Suprapubic skin (tissue), 3 donors: ENCODE results near the gene MAGI3.

Experiments used
- CTCF ChIP-seq, 2 donors: fragments of 200-600 bp in 1 of 2; fragments of 450-650 bp in 1 of 2; sonication (generic) in 1 of 2; IDR thresholded peaks; one replicate each; pipeline ENCODE4 v1.5.1; 2016 to 2019; ENCODE audit warnings: antibody characterized with exemption in 2 of 2, mild to moderate bottlenecking in 1 of 2, moderate library complexity in 1 of 2
- POLR2AphosphoS5 ChIP-seq, 3 donors: sonication (generic); formaldehyde crosslinking; IDR thresholded peaks; one replicate each; pipeline ENCODE4 v1.6.1; 2017; ENCODE audit warnings: antibody characterized with exemption in 3 of 3

- TF ChIP-seq CTCF (IDR thresholded peaks at IDR 0.05) (no peak), POLR2AphosphoS5 (IDR thresholded peaks at IDR 0.05) (no peak)
Measured at GRCh38 chr1:113545210-113545609, 154.9 kb downstream of the MAGI3 start.
